GM18502 (cell line): ENCODE data around the gene RAB40B.
"Not testable (repeated sequence)": the region's sequence is repeated elsewhere in the genome, so short reads cannot be mapped to it uniquely, and the experiment has no call there.

Source experiments
- ATAC-seq: cut with Tn5 transposase; IDR thresholded peaks from one replicate; pipeline ENCODE4 v1.9.1; 2021; ENCODE audit warnings: mild to moderate bottlenecking; ENCODE audit not compliant: unreplicated experiment, poor library complexity

The RAB40B gene

DNA sequence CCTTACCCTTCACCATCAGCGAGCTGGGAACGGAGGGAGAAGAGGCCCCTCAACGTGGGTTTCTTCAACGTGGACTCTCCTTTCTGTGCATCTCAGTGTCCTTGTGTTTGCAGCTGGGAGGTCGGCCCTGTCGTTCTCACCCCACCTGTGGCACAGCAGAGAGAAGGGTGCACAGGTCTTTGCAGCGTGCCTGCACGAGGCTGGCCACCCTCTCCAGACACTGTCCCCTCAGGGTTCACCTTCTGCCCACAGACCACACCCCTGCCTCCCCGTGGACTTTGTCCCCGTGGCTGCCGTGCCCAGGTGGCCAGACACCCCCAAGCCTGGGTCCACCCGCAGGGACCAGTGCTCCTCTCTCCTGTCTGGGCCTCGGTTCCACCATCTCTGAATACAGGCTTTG lies 43.0 kb downstream of the RAB40B start:
- no peak for ATAC-seq

GRCh38 chr17:82655038-82655479 lies 43.4 kb downstream of the RAB40B start:
- no peak for ATAC-seq

- ATAC-seq = not testable (repeated sequence)
Measured at GRCh38 chr17:82654611-82655010, 43.9 kb downstream of the RAB40B start.

GRCh38 chr17:82653651-82654528 lies 44.6 kb downstream of the RAB40B start:
- no peak for ATAC-seq

GRCh38 chr17:82650723-82651122 lies 47.8 kb downstream of the RAB40B start:
- no peak for ATAC-seq

DNA sequence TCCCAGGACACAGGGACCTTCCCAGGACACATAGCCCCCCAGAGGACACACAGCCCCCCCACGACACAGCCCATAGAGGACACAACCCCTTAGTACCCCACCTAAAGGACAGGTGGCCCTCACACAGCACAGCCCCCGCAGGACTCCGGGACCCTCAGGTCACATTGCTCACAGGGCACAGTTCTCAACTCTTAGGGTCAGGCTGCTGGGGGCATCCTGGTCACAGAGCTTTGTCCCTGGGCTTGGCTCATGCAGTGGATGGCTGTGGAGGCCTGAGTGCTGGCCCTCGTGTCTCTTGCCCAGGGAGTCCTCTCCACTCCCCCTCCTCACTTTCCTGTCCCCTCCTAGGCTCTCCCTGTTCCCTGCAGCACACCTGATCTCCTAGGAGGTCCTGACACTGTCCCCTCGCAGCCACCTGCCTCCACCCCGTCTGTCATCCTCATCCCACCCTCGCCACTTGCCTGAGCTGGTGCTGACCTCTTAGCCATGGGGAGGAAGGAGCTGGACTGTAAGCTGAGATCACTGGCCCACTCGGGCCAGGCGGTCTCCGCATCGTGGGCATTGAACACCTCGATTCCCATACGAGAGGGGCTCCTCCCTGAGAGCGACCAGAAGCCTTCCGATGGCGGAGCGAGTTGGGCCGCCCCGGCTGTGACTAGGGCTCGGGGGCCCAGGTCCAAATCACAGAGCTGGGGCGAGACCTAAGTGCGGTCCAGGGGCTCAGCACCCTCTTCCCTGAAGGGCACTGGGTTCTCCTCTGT lies 48.8 kb downstream of the RAB40B start:
- no peak for ATAC-seq

DNA sequence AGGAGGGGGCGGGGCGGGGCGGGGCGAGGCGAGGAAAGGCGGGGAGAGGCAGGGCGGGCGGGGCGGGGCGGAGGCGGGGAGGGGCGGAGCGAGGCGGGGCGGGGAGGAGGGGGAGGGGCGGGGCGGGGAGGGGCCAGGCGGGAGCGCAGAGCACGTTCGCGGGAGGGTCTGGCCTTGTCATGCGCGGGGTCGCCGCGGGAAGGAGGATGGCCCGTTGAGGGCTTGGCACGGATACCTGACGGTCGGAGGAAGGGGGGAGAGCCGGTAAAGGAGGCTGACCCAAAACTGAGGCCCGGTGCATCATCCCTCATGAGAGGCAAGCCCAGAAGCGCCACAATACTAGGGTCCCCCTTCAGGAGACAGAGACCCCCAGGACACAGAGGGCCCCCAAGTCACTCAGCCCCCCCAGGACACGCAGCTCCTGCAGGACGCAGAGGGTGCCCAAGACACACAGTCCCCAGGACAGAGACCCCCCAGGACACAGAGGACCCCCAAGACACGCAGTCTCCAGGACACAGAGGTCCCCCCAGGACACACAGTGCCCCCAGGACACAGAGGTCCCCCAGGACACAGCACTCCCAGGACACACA lies 49.7 kb downstream of the RAB40B start:
- no peak for ATAC-seq

- ATAC-seq = peak; percentile 79
Measured at GRCh38 chr17:82648165-82648668, 50.3 kb downstream of the RAB40B start, which contains the start of gene WDR45B. Gene WDR45B (minus strand): TSS chr17:82648444. CDS start chr17:82648340, 104 bp downstream.

- ATAC-seq = peak; percentile 48
Measured at GRCh38 chr17:82647593-82648164, 50.8 kb downstream of the RAB40B start.

- ATAC-seq = no peak
Measured at GRCh38 chr17:82645516-82645915, 53.0 kb downstream of the RAB40B start.

- ATAC-seq = no peak
Measured at GRCh38 chr17:82644148-82644547, 54.4 kb downstream of the RAB40B start.

- no peak for ATAC-seq
Measured at GRCh38 chr17:82642022-82642421, 56.5 kb downstream of the RAB40B start.

DNA sequence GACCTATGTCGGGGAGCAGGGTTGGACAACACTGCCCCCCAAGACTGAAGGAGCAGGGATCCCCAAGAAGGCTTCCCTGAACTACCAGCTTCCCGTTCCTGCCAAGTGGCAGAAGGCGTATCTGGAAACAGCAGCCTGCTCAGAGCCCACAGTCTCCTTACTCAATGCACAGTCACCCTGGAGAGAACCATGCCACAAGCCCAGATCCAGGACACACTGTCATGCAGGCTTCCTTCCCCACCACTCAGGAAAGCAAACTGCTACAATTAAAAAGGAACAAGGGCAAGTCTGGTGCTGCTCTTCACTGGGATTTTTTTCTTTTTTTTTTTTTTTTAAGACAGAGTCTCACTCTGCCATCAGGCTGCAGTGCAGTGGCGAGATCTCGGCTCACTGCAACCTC lies 58.5 kb downstream of the RAB40B start:
- ATAC-seq = no peak

DNA sequence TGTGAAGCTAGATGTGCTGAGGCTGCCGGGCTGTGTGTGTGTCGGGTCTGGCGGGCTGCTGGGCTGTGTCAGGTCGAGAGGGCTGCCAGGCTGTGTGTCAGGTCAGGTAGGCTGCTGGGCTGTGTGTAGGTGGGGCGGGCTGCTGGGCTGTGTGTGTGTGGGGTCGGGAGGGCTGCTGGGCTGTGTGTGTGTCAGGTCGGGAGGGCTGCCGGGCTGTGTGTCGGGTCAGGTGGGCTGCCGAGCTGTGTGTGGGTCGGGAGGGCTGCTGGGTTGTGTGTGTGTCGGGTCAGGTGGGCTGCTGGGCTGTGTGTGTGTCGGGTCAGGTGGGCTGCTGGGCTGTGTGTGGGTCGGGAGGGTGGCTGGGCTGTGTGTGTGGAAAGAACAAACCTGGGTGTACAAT lies 58.9 kb downstream of the RAB40B start:
- ATAC-seq = no peak

DNA sequence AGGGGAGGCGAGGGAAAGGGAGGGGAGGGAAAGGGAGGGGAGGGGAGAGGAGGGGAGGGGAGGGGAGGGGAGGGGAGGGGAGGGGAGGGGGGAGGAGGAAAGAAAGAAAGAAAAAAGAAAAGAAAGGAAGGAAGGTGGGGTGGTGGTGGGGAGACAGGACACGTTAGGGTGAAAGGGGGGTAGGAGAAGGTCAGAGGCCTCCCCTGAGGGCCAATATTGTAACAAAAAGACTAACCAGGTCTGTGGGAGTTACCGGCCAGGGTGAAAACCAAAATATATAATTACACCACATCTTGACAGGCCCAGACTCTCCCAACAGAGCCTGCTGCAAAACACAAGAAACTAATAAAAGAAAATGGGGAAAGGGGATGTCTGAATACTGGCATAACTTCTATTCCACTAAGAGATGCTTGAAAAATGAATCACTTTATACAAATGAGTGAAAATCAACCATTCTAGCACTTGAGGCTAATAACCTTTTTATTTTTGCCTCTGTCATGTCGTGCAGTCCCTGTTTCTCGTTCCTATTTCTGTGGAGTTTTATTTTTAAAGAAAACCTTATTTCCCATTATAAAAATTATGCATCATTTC lies 60.2 kb downstream of the RAB40B start:
- ATAC-seq = no peak

GRCh38 chr17:82636626-82637598 lies 61.6 kb downstream of the RAB40B start:
- no peak for ATAC-seq

DNA sequence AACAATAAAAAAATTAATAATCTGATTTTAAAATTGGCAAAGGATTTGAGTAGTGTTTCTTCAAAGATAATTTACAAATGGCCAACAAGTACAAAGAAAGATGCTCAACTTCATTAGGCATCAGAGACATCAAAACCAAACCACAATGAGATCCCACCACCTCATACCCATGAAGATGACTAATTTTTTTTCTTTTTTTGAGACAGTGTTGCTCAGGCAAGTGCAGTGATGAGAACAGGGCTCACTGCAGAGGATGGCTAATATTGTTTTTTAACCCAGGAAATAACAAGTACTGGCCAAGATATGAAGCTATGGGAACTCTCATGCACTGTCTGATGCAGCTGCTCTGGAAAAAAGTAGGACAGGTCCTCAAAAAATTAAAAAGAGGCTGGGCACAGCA lies 65.2 kb downstream of the RAB40B start:
- ATAC-seq = no peak

- no peak for ATAC-seq
Measured at GRCh38 chr17:82632451-82632850, 66.0 kb downstream of the RAB40B start.

DNA sequence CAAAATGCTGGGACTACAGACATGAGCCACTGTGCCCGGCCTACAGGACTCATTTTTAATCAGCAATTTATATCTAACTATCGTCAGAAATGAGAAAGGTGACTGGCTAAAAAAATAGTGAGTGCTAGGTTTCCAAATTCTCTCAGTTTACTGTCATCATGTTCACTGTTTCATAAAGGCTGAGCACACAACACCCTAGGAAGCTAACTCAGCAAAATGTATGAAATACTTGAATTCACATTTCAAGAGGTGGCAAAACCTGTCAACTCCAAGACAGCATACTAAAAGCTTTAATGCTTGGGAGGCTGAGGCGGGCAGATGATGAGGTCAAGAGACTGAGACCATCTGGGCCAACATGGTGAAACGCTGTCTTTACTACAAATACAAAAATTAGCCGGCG lies 67.0 kb downstream of the RAB40B start:
- ATAC-seq = no peak
